Psoas muscle (tissue), 8 donors: ENCODE measurements around the gene PRCC. TPM values are rescaled to one million over a fixed set of nuclear protein-coding genes. Genes with fewer than 3 reads are reported as not detected.
A peak's percentile ranks its signal among the peaks of the same experiment; 100 is the strongest.

Experiments
- ATAC-seq, 4 donors: fragments of 200-7000 bp; cut with Tn5 transposase; one replicate each; pipeline ENCODE4 v1.9.1; 2020; ENCODE audit warnings: moderate library complexity in 3 of 4, mild to moderate bottlenecking in 2 of 4
- DNase-seq, 2 donors: peaks; one replicate each; pipeline ENCODE4 v3.0.0-alpha.2; 2020
- H3K27ac ChIP-seq: fragments of 200-600 bp; one replicate; pipeline ENCODE4 v1.8.0; 2022
- H3K27me3 ChIP-seq, 3 donors: fragments of 200-600 bp in 1 of 3; one replicate each; pipeline versions ENCODE4 v1.6.1 to v1.8.0; 2013 to 2022; ENCODE audit warnings: low read length in 2 of 3, mild to moderate bottlenecking in 2 of 3, moderate library complexity in 1 of 3; ENCODE audit not compliant: insufficient read depth in 3 of 3
- H3K36me3 ChIP-seq, 2 donors: fragments of 200-600 bp in 1 of 2; one replicate each; pipeline versions ENCODE4 v1.6.1 to v1.8.0; 2013 to 2022; ENCODE audit warnings: low read depth in 1 of 2, mild to moderate bottlenecking in 1 of 2, moderate library complexity in 1 of 2; ENCODE audit not compliant: insufficient read depth in 1 of 2
- H3K4me1 ChIP-seq: fragments of 200-600 bp; one replicate; pipeline ENCODE4 v1.8.0; 2022
- H3K4me3 ChIP-seq: fragments of 200-600 bp; one replicate; pipeline ENCODE4 v1.8.0; 2022; ENCODE audit warnings: mild to moderate bottlenecking
- H3K9me3 ChIP-seq: fragments of 200-600 bp; one replicate; pipeline ENCODE4 v1.8.0; 2022
- CTCF ChIP-seq: fragments of 200-600 bp; IDR thresholded peaks from one replicate; pipeline ENCODE4 v1.8.0; 2022; ENCODE audit warnings: antibody characterized with exemption
- WGBS, 3 donors: extraction: QIAGEN DNeasy Blood & Tissue Kit; methylation state at CpG; one replicate each; pipeline versions ENCODE4 v1.1.6 to v1.1.7; 2013; 5-methylcytosine and 5-hydroxymethylcytosine counted together
- intact Hi-C, 2 donors: fragments of 100-400 bp; cut with DNase I; formaldehyde crosslinking; loops; one replicate each; pipeline versions ENCODE4 v1.11.0 to v1.14.2; 2022
- polyA plus RNA-seq, 3 donors: library from polyadenylated mRNA; stranded (reverse); fragments of 200-250 nt; gene quantifications; one replicate each; pipeline ENCODE4 v1.2.3, GENCODE V29; 2013
- total RNA-seq, 4 donors: library from RNA; stranded (reverse); fragmentation: NEBNext Ultra II Directional in 2 of 4; extraction: Animal tissue kit (Norgen Biotek cat#: 25700) in 2 of 4; gene quantifications; one replicate each; pipeline versions ENCODE4 v1.2.1 to v1.2.4, GENCODE V29; 2021 to 2023
- donor health status: healthy with polysubstance abuse.
- donor health status: DM: no; HTN: no; CAD: no; lungs with moderate emphysema.
- donor health status: Bipolar disorder and iron deficiency.
- donor health status: healthy.
- donor health status: DM: yes; HTN: yes; CAD: no.
- donor health status: DM: no; HTN: no; CAD: no.
- donor health status: DM: no; HTN: no; CAD: no.
- donor health status: DM: yes; HTN: yes; CAD: no.

PRCC gene
- total and polyA plus RNA-seq, 7 donors = 43.7 to 107 (median 68.8) TPM

DNA sequence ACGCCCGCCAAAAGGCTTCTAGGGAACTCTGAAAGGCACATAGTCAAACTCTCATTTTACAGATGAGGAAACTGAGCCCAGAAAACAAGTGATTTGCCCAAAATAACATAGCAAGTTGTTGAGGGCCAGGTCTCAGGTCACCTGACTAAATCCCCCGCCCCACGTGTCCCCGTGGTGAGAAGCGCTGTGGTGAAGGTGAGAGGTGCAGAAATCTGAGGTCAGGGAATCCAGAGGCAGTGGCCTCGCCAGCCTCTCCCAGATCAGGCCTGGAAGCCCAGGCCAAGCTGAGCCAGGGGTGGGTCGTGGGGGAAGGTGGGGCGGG lies 21.0 kb upstream of the PRCC start:
- Histone ChIP-seq H3K27me3 (no peaks in the 10 kb centered on the region), H3K27ac (peak overlapping the region; percentile 98), H3K9me3 (no peaks in the 10 kb centered on the region), H3K36me3 (peaks cover 8 to 35% of the 10 kb centered on the region in 2 donors), H3K4me1 (peaks cover 40% of the 10 kb centered on the region), H3K4me3 (peak overlapping the region; percentile 96)
- intact Hi-C loops = no loop called here
- 22 to 35% (median 31%) methylated on average over 9 of the region's 9 CpGs for WGBS, 3 donors
- DNase-seq (no peak), ATAC-seq (no peak)
- no peak for TF ChIP-seq CTCF

DNA sequence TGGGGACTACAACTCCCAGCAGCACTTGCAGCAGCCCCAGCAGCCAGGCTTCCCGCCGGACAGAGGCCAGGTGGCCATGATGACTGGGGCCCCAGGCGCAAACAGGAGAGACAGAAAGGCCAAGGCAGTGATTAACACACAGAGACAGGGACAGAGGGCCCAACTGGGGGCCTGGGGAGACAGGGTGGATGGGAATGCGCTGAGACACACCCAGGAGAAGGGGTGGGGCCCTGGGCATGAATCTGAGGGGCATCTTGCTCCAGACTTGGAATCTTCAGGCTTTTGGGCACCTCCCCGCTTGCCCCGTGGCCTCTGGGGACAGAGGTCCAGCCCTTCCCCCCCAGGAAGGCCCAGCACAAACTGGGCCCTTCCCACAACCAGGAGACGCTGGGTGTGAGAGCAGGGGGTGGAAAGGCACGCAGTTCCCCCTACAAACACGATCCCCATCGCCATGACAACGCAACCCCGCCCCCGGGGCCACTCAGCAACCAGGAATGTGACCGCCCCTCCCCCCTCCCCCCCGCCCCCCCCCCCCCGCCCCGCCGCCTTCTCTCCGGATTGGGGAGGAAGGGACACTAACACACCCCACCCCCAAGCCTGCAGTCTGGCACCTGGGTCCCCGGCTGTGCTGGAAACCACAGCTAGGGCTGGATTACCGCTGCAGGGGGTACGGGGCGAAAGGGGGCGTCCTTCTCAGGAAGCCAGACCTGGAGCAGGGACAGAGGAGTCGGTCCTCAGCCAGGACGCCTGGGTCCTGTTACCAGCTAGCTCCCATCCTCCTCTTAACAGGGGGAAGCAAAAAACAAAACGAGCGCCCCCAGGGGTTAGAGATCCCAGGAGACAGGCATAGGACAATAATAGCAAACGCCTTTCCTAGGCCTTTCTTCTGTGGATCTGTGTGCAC lies 20.4 kb upstream of the PRCC start:
- ATAC-seq (peak; percentile 65 to 77 (median 70)), DNase-seq (peak; percentile 97 to 98)
- Histone ChIP-seq H3K27ac (peak overlapping the region; percentile 98), H3K9me3 (no peaks in the 10 kb centered on the region), H3K4me1 (peaks cover 36% of the 10 kb centered on the region), H3K4me3 (peak overlapping the region; percentile 96), H3K27me3 (no peaks in the 10 kb centered on the region), H3K36me3 (peaks cover 8 to 32% of the 10 kb centered on the region in 2 donors)
- TF ChIP-seq CTCF = no peak
- 0 to 2% (median 1%) methylated on average over 23 to 24 of the region's 29 CpGs for WGBS, 3 donors
- intact Hi-C loops = no loop called here

DNA sequence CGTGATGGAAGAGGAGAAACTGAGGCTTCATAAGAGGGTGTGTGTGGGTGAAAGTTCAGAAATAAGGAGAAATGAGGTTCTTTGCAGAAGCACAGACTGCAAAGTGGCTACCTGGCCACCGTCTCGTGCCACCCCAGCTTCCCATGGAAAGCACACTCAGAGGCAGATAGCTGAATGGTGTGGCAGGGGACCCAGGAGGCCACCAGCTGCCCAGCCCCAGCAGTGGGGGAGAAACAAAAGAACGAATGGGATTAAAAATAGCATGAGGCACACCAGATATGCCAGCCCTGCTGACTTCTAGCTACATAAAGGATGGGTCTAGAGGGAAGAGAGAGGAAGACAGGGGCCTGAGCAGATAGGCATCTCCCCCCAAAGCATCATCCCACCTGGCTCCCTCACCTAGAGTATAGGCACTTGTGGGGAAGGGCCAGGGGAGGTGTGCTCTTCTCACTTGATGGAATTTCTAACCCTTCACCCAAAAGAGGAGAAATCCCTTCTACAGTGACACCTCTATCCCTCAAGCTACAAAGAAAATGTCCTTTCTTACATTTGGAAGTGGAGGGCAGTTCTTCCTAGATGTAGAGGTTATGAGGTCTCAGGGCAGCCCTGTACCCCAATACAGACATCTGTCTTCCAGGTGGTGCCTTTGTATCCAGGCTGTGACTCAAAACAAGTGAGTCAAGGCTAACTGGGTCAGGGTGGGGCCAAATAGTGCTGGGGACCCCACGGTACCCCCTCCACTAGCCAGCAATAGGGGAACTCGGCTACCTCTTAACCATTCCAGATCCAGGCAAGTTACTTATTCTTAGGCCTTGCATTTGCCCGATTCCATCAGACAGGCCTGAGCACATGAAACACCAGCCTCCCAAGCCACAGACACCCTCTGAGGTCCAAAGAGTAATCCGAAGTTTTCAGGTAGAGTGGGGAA lies 19.3 kb upstream of the PRCC start:
- Histone ChIP-seq H3K36me3 (peaks cover 8 to 22% of the 10 kb centered on the region in 2 donors), H3K27ac (peak overlapping the region; percentile 98), H3K9me3 (no peaks in the 10 kb centered on the region), H3K4me1 (peaks cover 44% of the 10 kb centered on the region), H3K4me3 (peak overlapping the region; percentile 96), H3K27me3 (no peaks in the 10 kb centered on the region)
- WGBS, 3 donors = 2 to 10% (median 3%) methylated on average over 8 of the region's 8 CpGs
- ATAC-seq (peak in 2 of 4 donors; percentile 23 to 37), DNase-seq (no peak)
- intact Hi-C loops = no loop called here
- no peak for TF ChIP-seq CTCF

GRCh38 chr1:156748670-156749418 lies 18.5 kb upstream of the PRCC start:
- DNase-seq (peak; percentile 68 to 84), ATAC-seq (peak; percentile 8 to 28 (median 10))
- no peaks in the 10 kb centered on the region for H3K27me3 ChIP-seq
- 1 to 6% (median 1%) methylated on average over 9 of the region's 9 CpGs for WGBS, 3 donors
- H3K27ac ChIP-seq = peak overlapping the region; percentile 98
- intact Hi-C loops = no loop called here
- H3K4me3 ChIP-seq = peak overlapping the region; percentile 96
- H3K36me3 ChIP-seq = peaks cover 3 to 13% of the 10 kb centered on the region in 2 donors
- TF ChIP-seq CTCF = no peak
- H3K4me1 ChIP-seq = peaks cover 49% of the 10 kb centered on the region
- H3K9me3 ChIP-seq = no peaks in the 10 kb centered on the region
